ENCODE data around the gene RPL18.
A peak's percentile ranks its signal among the peaks of the same experiment; 100 is the strongest.

Gene RPL18

GRCh38 chr19:48629297-48629598 is 10.3 kb upstream of the RPL18 start:
- TF ChIP-seq POLR2AphosphoS5 (IDR thresholded peaks at IDR 0.05; ENCODE audit: low read depth) (no peak), GABPA (IDR thresholded peaks at IDR 0.05; ENCODE audit: low read depth) (no peak), REST (IDR thresholded peaks at IDR 0.05; ENCODE audit: insufficient replicate concordance, low read depth) (no peak), SPI1 (IDR thresholded peaks at IDR 0.05; ENCODE audit: borderline replicate concordance, low read depth) (no peak), CTCF (IDR thresholded peaks at IDR 0.05; ENCODE audit: insufficient read depth, low read length) (no peak)
- H3K4me3 ChIP-seq (replicated peaks; ENCODE audit: insufficient read depth, low read length): no peak overlapping the region
- no peaks in the 10 kb centered on the region for H3K27me3 ChIP-seq (ENCODE audit: insufficient read depth, poor library complexity, severe bottlenecking)
- DNase-seq (ENCODE audit: low read depth in 1 of 2, low spot score in 1 of 2): no peak
- no peak overlapping the region for H3K27ac ChIP-seq (replicated peaks)

- no peak overlapping the region for H3K27ac ChIP-seq (replicated peaks)
- no peak overlapping the region for H3K4me3 ChIP-seq (replicated peaks; ENCODE audit: insufficient read depth, low read length)
- no peak for DNase-seq (ENCODE audit: low read depth in 1 of 2, low spot score in 1 of 2)
- TF ChIP-seq CTCF (IDR thresholded peaks at IDR 0.05; ENCODE audit: insufficient read depth, low read length): no peak
- no peaks in the 10 kb centered on the region for H3K27me3 ChIP-seq (ENCODE audit: insufficient read depth, poor library complexity, severe bottlenecking)
Measured at GRCh38 chr19:48628486-48629296, 9.7 kb upstream of the RPL18 start.

- H3K4me3 ChIP-seq (replicated peaks; ENCODE audit: insufficient read depth, low read length): no peak overlapping the region
- no peak overlapping the region for H3K27ac ChIP-seq (replicated peaks)
- no peaks in the 10 kb centered on the region for H3K27me3 ChIP-seq (ENCODE audit: insufficient read depth, poor library complexity, severe bottlenecking)
- TF ChIP-seq POLR2AphosphoS5 (IDR thresholded peaks at IDR 0.05; ENCODE audit: low read depth): 0 out of 2 replicates have a peak, but pooled peaks have one; percentile 1
- no peak for TF ChIP-seq GABPA (IDR thresholded peaks at IDR 0.05; ENCODE audit: low read depth)
- no peak for TF ChIP-seq SPI1 (IDR thresholded peaks at IDR 0.05; ENCODE audit: borderline replicate concordance, low read depth)
- TF ChIP-seq REST (IDR thresholded peaks at IDR 0.05; ENCODE audit: insufficient replicate concordance, low read depth): no peak
- no peak for TF ChIP-seq CTCF (IDR thresholded peaks at IDR 0.05; ENCODE audit: insufficient read depth, low read length)
- no peak for DNase-seq (ENCODE audit: low read depth in 1 of 2, low spot score in 1 of 2)
Measured at GRCh38 chr19:48627865-48628314, 8.9 kb upstream of the RPL18 start.
